Stimulated activated CD8-positive, alpha-beta memory T cell treated with anti-CD3 and anti-CD28 coated beads, Interleukin-4, amount 100 ng/mL, for 1 hour (primary cell): ENCODE data around the gene TNS3.

Experiments used
- DNase-seq, 2 donors: peaks; one replicate each; pipeline ENCODE4 v3.0.0-alpha.2; 2020; ENCODE audit warnings: low read depth in 2 of 2, low spot score in 1 of 2

TNS3 gene

DNA sequence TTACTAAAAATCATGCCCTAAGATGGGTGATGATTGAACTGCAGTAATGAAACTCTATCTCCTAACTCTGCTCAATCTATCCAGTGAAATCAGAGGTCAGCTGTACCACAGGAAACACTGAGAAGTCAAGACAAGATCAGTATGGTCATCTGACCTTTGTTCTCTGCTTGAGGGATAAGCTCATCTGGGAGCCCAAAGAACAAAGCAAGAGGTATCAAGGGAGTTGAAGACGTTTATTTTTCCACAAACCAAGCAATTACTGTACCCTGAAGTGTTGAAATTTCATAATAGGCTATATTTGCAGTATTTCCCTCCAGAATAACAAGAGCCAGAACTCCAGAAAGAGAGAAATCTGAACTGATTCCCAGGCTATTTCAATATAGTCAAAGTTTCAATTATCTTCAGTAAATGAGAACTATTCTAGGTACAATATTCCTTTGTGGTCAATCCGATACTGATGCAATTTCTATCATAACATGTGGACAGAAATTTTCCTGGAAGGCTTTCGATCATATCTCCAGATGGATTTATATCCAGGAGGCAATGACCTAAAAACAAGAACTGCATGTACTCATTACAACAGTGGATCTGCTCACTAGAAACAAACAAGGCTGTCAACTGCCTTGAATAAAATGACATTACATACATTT, 345.3 kb downstream of the TNS3 start:
- no peak for DNase-seq

- DNase-seq: no peak
Measured at GRCh38 chr7:47233996-47234395, 347.9 kb downstream of the TNS3 start.

- DNase-seq: no peak
Measured at GRCh38 chr7:47232751-47233412, 349.0 kb downstream of the TNS3 start.

GRCh38 chr7:47231627-47232026, 350.3 kb downstream of the TNS3 start:
- no peak for DNase-seq

DNA sequence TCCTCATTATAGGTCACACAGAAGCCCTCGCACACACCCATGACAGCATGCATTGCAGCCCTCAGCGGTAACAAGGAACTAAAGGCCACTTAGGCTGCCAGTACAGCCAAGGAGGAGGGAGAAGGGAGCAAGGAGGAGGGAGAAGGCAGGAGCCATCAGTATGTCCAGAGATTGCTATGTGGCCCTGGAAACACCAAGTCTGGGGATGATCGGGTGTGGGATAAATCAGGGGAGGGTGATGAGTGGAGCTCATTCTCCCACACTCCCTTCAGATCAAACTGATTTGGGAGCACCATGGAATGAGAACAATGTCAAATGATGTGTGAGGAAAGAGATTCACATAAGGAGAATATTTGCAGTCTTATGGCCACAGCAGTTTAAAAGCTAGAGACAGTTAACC, 350.9 kb downstream of the TNS3 start:
- DNase-seq: no peak

DNA sequence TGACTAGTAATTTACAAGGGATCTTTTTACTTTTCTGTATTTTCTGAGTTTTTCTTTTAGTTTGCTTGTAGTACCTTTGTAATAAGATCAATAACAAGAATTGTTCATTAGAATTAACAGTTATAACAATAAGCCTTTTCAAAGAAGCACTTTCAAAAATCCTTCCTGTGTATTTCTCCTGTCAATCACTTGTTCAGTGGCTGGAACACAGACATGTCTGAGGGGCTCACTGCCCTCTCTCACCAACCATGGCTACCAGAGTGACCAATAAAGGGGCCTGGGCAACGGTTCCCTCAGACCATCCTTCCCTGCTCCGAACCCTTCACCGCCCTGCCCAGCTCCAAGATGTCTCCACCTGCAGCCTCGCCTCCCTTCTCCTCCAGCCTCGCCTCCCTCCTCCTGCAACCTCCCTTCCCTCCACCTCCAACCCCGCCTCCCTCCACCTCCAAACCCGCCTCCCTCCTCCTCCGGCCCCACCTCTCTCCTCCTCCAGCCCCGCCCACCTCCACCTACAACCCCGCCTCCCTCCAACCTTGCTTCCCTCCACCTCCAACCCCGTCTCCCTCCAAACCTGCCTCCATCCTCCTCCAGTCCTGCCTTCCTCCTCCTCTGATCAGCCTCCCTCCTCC, 353.4 kb downstream of the TNS3 start:
- DNase-seq: no peak

DNA sequence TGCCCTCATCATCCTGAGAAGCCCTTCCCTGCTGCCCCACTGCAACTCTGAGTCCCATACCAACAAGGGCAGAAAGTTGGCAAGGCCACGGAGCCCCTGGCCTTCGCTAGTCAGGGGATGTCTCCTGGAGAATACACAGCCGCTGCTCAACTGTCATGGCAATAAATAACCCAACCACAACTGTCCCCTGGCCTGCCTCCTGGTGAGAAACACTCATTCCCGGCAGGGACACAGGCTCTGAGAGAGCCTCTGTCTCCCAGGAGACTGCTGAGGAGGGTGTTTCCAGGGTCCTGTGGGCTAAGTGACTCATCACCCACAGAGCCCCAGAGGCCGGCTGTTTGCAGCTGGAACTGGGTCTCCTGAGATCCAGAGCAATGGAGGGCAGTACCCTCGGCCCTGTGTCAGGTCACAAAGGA, 354.1 kb downstream of the TNS3 start:
- DNase-seq: no peak

- no peak for DNase-seq
Measured at GRCh38 chr7:47226696-47227095, 355.2 kb downstream of the TNS3 start.

DNA sequence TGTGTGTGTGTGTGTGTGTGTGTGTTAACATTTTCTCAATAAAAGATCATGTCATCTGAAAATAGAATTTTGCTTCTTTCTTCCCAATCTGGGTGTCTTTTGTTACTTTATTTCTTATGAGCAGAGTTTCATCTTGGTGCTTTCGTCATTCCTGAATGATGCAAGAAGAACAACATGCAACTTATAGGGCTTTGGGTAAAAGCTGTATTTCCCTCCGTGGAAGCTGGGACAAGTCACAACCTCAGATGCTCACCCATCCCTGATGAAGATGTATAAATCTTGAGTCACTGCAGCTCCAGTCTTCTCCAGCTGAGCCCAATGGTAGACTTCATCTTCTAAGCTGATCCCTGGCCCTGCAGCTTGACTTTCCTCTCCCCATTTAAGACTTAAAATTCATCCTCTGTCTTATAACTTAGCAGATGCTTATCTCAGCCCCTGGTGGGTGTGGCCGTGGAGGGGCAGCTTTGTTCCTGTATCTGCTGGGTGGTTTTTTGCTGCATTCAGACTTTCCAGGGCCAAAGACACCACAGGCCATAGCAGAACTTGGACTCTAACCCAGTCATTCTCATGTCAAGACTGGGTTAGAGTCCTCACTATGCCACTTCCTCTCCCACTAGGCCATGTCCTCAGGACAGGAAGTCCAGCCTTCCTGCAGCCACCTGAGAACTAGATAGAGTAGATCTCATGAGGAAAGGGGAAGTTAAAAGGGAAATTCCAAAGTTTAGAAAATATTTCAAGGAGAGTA, 356.4 kb downstream of the TNS3 start:
- no peak for DNase-seq
